GM18861 (cell line): Measurements from ENCODE around the gene DDO.

ENCODE experiments used
- ATAC-seq: cut with Tn5 transposase; IDR thresholded peaks from one replicate; pipeline ENCODE4 v1.9.1; 2021; ENCODE audit not compliant: unreplicated experiment

DDO gene

GRCh38 chr6:110348961-110349690 is 66.2 kb downstream of the DDO start:
- ATAC-seq, result no peak

- no peak for ATAC-seq
Observed at GRCh38 chr6:110345025-110345424, 70.3 kb downstream of the DDO start.

- no peak for ATAC-seq
Observed at GRCh38 chr6:110342759-110343158, 72.6 kb downstream of the DDO start.
